Esophagus squamous epithelium (tissue), 4 donors: Measurements from ENCODE around the gene TMEM141.

ENCODE experiments used
- CTCF ChIP-seq, 6 experiments: fragments of 450-650 bp in 4 of 6; fragments of 200-600 bp in 2 of 6; sonication (generic) in 2 of 6; IDR thresholded peaks; one replicate each; pipeline ENCODE4 v1.5.1; 2016 to 2019; ENCODE audit warnings: antibody characterized with exemption in 6 of 6, mild to moderate bottlenecking in 4 of 6, moderate library complexity in 4 of 6
- POLR2A ChIP-seq, 4 donors: fragments of 450-650 bp; IDR thresholded peaks; one replicate each; pipeline ENCODE4 v1.6.1; 2017; ENCODE audit warnings: antibody characterized with exemption in 4 of 4, mild to moderate bottlenecking in 4 of 4, moderate library complexity in 3 of 4

- no peak for TF ChIP-seq CTCF (IDR thresholded peaks at IDR 0.05)
- no peak for TF ChIP-seq POLR2A (IDR thresholded peaks at IDR 0.05)
These were observed 17.1 kb downstream of the TMEM141 start for GRCh38 chr9:136808075-136808805.
